ENCODE results near the gene WDR7.
A peak's percentile ranks its signal among the peaks of the same experiment; 100 is the strongest.

The WDR7 gene

DNA sequence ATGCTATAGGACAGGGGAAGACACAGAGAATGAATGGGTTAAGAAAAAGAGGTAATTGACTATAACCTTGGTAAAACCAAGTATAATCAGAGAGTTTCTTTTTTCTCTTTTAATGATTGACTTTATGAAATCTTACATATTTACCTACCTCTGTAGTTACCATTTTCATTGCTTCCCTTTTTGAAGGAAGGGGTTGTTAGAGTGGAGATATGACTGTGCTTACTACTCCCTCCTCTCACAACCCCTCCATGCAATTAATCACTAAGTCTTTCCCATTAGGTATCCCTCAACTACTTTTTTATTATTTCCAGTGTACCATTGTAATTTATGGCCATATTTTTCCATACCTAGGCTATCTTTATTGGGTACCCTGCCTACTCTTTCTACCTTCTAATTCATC lies 71.4 kb downstream of the WDR7 start:
- no peak overlapping the region for H3K27ac ChIP-seq
- TF ChIP-seq, protein P1, sequence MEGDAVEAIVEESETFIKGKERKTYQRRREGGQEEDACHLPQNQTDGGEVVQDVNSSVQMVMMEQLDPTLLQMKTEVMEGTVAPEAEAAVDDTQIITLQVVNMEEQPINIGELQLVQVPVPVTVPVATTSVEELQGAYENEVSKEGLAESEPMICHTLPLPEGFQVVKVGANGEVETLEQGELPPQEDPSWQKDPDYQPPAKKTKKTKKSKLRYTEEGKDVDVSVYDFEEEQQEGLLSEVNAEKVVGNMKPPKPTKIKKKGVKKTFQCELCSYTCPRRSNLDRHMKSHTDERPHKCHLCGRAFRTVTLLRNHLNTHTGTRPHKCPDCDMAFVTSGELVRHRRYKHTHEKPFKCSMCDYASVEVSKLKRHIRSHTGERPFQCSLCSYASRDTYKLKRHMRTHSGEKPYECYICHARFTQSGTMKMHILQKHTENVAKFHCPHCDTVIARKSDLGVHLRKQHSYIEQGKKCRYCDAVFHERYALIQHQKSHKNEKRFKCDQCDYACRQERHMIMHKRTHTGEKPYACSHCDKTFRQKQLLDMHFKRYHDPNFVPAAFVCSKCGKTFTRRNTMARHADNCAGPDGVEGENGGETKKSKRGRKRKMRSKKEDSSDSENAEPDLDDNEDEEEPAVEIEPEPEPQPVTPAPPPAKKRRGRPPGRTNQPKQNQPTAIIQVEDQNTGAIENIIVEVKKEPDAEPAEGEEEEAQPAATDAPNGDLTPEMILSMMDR (conservative IDR thresholded peaks at IDR 0.05), result no peak

DNA sequence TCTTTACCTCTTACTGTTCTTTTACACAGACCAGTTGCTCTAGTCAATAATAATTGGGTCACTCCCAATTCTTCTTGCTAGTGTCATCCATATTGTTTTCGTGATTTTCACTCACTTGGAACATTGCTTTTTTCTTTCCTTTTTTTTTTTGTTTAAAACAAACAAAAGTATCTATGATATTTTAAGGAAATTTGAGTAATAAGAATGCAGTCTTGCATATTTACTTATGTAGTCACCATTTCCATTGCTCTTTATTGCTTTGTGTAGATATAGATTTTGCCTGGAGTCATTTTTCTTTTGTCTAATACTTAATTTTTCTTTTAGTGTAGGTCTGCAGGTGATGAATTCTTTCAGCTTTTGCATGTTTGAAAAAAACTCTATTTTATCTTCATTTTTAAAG lies 71.9 kb downstream of the WDR7 start:
- H3K27ac ChIP-seq, result no peak overlapping the region
- TF ChIP-seq, protein P1 (conservative IDR thresholded peaks at IDR 0.05), result no peak

DNA sequence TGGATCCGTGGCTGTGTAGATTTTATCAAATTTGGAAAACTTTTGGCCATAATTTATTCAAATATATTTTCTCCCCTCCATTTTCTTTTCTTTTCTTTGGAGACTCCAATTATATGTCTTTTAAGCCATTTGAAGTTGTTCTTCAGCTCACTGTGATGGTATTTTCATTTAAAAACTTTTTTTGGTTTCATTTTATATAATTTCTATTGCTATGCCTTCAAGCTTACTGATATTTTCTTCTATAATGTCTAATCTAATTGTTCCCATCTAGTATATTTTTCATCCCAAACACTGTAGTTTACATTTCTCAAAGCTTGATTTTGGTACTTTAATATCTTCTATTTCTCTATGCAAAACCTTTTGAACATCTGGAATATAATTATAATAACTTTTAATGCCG lies 72.5 kb downstream of the WDR7 start:
- TF ChIP-seq, protein P1 (conservative IDR thresholded peaks at IDR 0.05), result no peak

DNA sequence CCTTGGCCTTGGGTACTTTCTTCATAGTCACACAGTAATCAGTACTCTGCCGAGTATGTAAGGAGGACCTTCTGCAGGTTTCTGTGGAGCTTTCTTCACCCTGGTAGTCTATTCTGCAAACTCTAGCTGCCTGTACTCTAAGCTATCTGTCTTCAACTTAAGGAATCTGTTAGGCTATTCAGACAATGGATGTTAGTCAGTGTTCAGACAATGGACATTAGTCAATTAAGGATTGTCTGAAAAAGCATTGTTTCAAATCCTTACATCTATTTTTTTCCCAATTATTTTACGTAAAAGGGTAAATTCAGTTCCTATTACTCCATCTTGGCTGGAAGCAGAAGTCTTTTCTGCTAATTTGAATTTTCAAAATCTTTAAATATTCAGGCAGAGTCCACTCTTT lies 75.7 kb downstream of the WDR7 start:
- no peak overlapping the region for H3K27ac ChIP-seq
- TF ChIP-seq, protein P1 (conservative IDR thresholded peaks at IDR 0.05), result no peak

More for the DNA sequence above, 72.5 kb downstream of the WDR7 start:
- H3K27ac ChIP-seq, result no peak overlapping the region

DNA sequence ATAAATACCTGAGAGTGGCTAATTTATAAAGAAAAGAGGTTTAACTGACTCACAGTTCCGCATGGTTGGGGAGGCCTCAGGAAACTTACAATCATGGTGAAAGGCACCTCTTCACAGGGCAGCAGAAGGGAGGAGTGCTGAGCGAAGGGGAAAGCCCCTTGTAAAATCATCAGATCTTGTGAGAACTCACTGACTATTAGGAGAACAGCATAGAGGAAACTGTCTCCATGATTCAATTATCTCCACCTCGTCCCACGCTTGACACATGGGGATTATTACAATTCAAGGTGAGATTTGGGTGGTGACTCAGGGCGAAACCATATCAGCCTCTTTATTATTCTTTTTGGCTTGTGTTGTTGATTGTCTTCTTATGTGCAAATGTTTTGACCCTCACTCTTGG lies 76.2 kb downstream of the WDR7 start:
- H3K27ac ChIP-seq, result no peak overlapping the region
- TF ChIP-seq, protein P1 (conservative IDR thresholded peaks at IDR 0.05), result no peak

DNA sequence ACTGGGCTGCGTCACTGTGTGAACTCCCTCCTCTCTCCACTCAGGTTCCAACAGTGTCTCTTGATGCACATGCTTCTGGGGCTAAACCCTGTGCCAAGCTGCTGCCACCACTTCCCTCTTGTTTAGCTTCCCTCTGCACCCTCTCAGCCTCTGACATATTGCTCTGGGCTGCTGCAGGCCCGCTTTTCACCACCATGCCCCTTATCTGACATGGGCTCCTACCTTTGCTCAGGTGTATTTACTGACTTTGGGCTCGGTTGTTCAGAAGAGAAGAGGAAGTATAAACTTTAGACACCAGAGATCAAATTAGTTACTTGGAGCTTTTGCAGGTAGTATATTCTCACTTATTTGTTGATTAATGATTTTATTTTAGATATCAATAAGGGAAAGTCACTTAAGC lies 77.6 kb downstream of the WDR7 start:
- TF ChIP-seq, protein P1 (conservative IDR thresholded peaks at IDR 0.05), result no peak
- H3K27ac ChIP-seq, result no peak overlapping the region

DNA sequence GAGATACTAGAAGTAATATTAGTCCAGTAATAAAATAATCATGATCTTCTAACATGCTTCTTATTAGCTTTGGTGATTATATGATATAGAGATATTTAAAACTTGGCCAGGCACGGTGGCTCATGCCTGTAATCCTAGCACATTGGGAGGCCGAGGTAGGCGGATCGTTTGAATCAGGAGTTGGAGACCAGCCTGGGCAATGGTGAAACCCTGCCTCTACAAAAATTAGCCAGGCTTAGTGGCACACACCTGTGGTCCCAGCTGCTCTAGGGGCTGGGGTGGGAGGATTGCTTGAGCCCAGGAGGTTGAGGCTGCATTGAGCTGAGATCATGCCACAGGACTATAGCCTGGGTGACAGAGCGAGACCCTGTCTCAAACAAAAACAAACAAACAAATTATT lies 87.0 kb downstream of the WDR7 start:
- TF ChIP-seq, protein P1 (conservative IDR thresholded peaks at IDR 0.05), result no peak
- peak overlapping the region; percentile 56 for H3K27ac ChIP-seq

DNA sequence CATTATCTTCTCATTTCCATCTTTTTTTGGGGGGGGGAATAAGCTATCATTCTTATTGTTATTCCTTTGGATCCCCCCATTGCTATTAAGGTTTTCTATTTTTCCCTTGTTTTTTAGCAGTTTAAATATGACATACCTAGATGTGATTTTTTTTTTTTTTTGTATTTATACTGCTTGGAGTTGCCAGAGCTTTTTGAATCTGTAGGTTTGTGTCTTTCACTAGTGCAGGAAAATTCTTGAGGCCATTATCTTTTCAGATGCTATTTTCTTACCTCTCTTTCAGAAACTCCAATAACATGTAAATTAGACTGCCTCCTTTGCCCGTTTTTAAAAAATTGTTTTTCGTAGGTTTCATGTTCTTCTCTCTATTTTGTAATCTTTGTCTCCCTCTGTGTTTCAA lies 88.6 kb downstream of the WDR7 start:
- TF ChIP-seq, protein P1 (conservative IDR thresholded peaks at IDR 0.05), result no peak
- no peak overlapping the region for H3K27ac ChIP-seq

Measured in VCaP (cell line).